ENCODE measurements around the gene LRCH3. TPM values are rescaled to one million over a fixed set of nuclear protein-coding genes. Genes with fewer than 3 reads are reported as not detected.

Gene LRCH3
- total RNA-seq, 1 experiment from 2014 or later, result 164 TPM

- H3K36me3 ChIP-seq (ENCODE audit: insufficient read depth, low read length), result peaks cover 72% of the 10 kb centered on the region
- H3K27me3 ChIP-seq (ENCODE audit: low read length), result no peaks in the 10 kb centered on the region
- H3K27ac ChIP-seq (ENCODE audit: low read length), result no peak overlapping the region
- H3K9ac ChIP-seq (ENCODE audit: low read length), result no peak overlapping the region
- no peak overlapping the region for H2AFZ ChIP-seq (ENCODE audit: low read length)
- no peaks in the 10 kb centered on the region for H3K9me3 ChIP-seq (ENCODE audit: low read length)
- no peaks in the 10 kb centered on the region for H4K20me1 ChIP-seq (ENCODE audit: insufficient read depth, low read depth, low read length)
- peaks cover 18% of the 10 kb centered on the region for H3K79me2 ChIP-seq (ENCODE audit: low read length)
- no peaks in the 10 kb centered on the region for H3K9me2 ChIP-seq (replicated peaks; ENCODE audit: insufficient read depth, low read length)
- DNase-seq, result no peak
- H3K4me3 ChIP-seq (ENCODE audit: low read length), result no peak overlapping the region
- no peak overlapping the region for H3K4me2 ChIP-seq (ENCODE audit: low read depth, low read length, poor library complexity, severe bottlenecking)
- peaks cover 17% of the 10 kb centered on the region for H3K4me1 ChIP-seq (ENCODE audit: low read length)
These were observed 56.9 kb downstream of the LRCH3 start for GRCh38 chr3:197847866-197848401.

GRCh38 chr3:197854596-197855343, 63.7 kb downstream of the LRCH3 start:
- Histone ChIP-seq H3K9me3 (ENCODE audit: low read length) (no peaks in the 10 kb centered on the region), H3K4me2 (ENCODE audit: low read depth, low read length, poor library complexity, severe bottlenecking) (no peak overlapping the region), H4K20me1 (ENCODE audit: insufficient read depth, low read depth, low read length) (no peaks in the 10 kb centered on the region), H3K9ac (ENCODE audit: low read length) (no peak overlapping the region), H3K27me3 (ENCODE audit: low read length) (no peaks in the 10 kb centered on the region), H3K36me3 (ENCODE audit: insufficient read depth, low read length) (peaks cover 68% of the 10 kb centered on the region), H3K27ac (ENCODE audit: low read length) (no peak overlapping the region), H3K79me2 (ENCODE audit: low read length) (no peaks in the 10 kb centered on the region; the same call in none of the 2 replicates), H3K9me2 (replicated peaks; ENCODE audit: insufficient read depth, low read length) (no peaks in the 10 kb centered on the region), H2AFZ (ENCODE audit: low read length) (no peak overlapping the region), H3K4me3 (ENCODE audit: low read length) (no peak overlapping the region), H3K4me1 (ENCODE audit: low read length) (0 out of 2 replicates have a peak, but pooled peaks cover under 1% of the 10 kb centered on the region)
- DNase-seq, result no peak

- no peak overlapping the region for H2AFZ ChIP-seq (ENCODE audit: low read length)
- peaks cover 63% of the 10 kb centered on the region for H3K36me3 ChIP-seq (ENCODE audit: insufficient read depth, low read length)
- H3K9me2 ChIP-seq (replicated peaks; ENCODE audit: insufficient read depth, low read length), result no peaks in the 10 kb centered on the region
- H3K4me1 ChIP-seq (ENCODE audit: low read length), result no peaks in the 10 kb centered on the region
- no peaks in the 10 kb centered on the region; the same call in 1 of the 2 replicates for H3K79me2 ChIP-seq (ENCODE audit: low read length)
- no peaks in the 10 kb centered on the region for H4K20me1 ChIP-seq (ENCODE audit: insufficient read depth, low read depth, low read length)
- no peak overlapping the region for H3K4me2 ChIP-seq (ENCODE audit: low read depth, low read length, poor library complexity, severe bottlenecking)
- H3K27me3 ChIP-seq (ENCODE audit: low read length), result no peaks in the 10 kb centered on the region
- DNase-seq, result no peak
- no peak overlapping the region for H3K27ac ChIP-seq (ENCODE audit: low read length)
- H3K4me3 ChIP-seq (ENCODE audit: low read length), result no peak overlapping the region
- H3K9me3 ChIP-seq (ENCODE audit: low read length), result no peaks in the 10 kb centered on the region
- no peak overlapping the region for H3K9ac ChIP-seq (ENCODE audit: low read length)
These were observed 64.5 kb downstream of the LRCH3 start for GRCh38 chr3:197855571-197855970.

- no peak overlapping the region for H2AFZ ChIP-seq (ENCODE audit: low read length)
- no peaks in the 10 kb centered on the region; the same call in 1 of the 2 replicates for H3K79me2 ChIP-seq (ENCODE audit: low read length)
- no peaks in the 10 kb centered on the region for H4K20me1 ChIP-seq (ENCODE audit: insufficient read depth, low read depth, low read length)
- H3K9me2 ChIP-seq (replicated peaks; ENCODE audit: insufficient read depth, low read length), result no peaks in the 10 kb centered on the region
- H3K9me3 ChIP-seq (ENCODE audit: low read length), result no peaks in the 10 kb centered on the region
- H3K36me3 ChIP-seq (ENCODE audit: insufficient read depth, low read length), result peaks cover 56% of the 10 kb centered on the region
- no peak overlapping the region for H3K4me2 ChIP-seq (ENCODE audit: low read depth, low read length, poor library complexity, severe bottlenecking)
- H3K27me3 ChIP-seq (ENCODE audit: low read length), result no peaks in the 10 kb centered on the region
- no peak overlapping the region for H3K27ac ChIP-seq (ENCODE audit: low read length)
- no peak for DNase-seq
- H3K9ac ChIP-seq (ENCODE audit: low read length), result no peak overlapping the region
- H3K4me3 ChIP-seq (ENCODE audit: low read length), result no peak overlapping the region
- H3K4me1 ChIP-seq (ENCODE audit: low read length), result no peaks in the 10 kb centered on the region
These were observed 65.3 kb downstream of the LRCH3 start for GRCh38 chr3:197856199-197856816.

- no peak overlapping the region for H3K27ac ChIP-seq (ENCODE audit: low read length)
- no peak overlapping the region for H2AFZ ChIP-seq (ENCODE audit: low read length)
- H3K9ac ChIP-seq (ENCODE audit: low read length), result no peak overlapping the region
- no peaks in the 10 kb centered on the region for H4K20me1 ChIP-seq (ENCODE audit: insufficient read depth, low read depth, low read length)
- no peak overlapping the region for H3K4me3 ChIP-seq (ENCODE audit: low read length)
- H3K4me1 ChIP-seq (ENCODE audit: low read length), result no peaks in the 10 kb centered on the region
- H3K36me3 ChIP-seq (ENCODE audit: insufficient read depth, low read length), result peaks cover 38% of the 10 kb centered on the region
- H3K9me2 ChIP-seq (replicated peaks; ENCODE audit: insufficient read depth, low read length), result no peaks in the 10 kb centered on the region
- no peaks in the 10 kb centered on the region for H3K27me3 ChIP-seq (ENCODE audit: low read length)
- no peak for DNase-seq
- H3K4me2 ChIP-seq (ENCODE audit: low read depth, low read length, poor library complexity, severe bottlenecking), result no peak overlapping the region
- no peaks in the 10 kb centered on the region; the same call in 1 of the 2 replicates for H3K79me2 ChIP-seq (ENCODE audit: low read length)
- no peaks in the 10 kb centered on the region for H3K9me3 ChIP-seq (ENCODE audit: low read length)
These were observed 67.1 kb downstream of the LRCH3 start for GRCh38 chr3:197858133-197858532.

- no peaks in the 10 kb centered on the region; the same call in 1 of the 2 replicates for H3K79me2 ChIP-seq (ENCODE audit: low read length)
- DNase-seq, result no peak
- no peaks in the 10 kb centered on the region for H3K9me3 ChIP-seq (ENCODE audit: low read length)
- no peak overlapping the region for H3K9ac ChIP-seq (ENCODE audit: low read length)
- H3K27ac ChIP-seq (ENCODE audit: low read length), result no peak overlapping the region
- no peak overlapping the region for H2AFZ ChIP-seq (ENCODE audit: low read length)
- H3K4me2 ChIP-seq (ENCODE audit: low read depth, low read length, poor library complexity, severe bottlenecking), result no peak overlapping the region
- H3K4me1 ChIP-seq (ENCODE audit: low read length), result no peaks in the 10 kb centered on the region
- no peaks in the 10 kb centered on the region for H3K27me3 ChIP-seq (ENCODE audit: low read length)
- peaks cover 38% of the 10 kb centered on the region for H3K36me3 ChIP-seq (ENCODE audit: insufficient read depth, low read length)
- no peaks in the 10 kb centered on the region for H3K9me2 ChIP-seq (replicated peaks; ENCODE audit: insufficient read depth, low read length)
- H4K20me1 ChIP-seq (ENCODE audit: insufficient read depth, low read depth, low read length), result no peaks in the 10 kb centered on the region
- no peak overlapping the region for H3K4me3 ChIP-seq (ENCODE audit: low read length)
These were observed 67.5 kb downstream of the LRCH3 start for GRCh38 chr3:197858598-197858997.

- no peak overlapping the region for H3K4me3 ChIP-seq (ENCODE audit: low read length)
- peaks cover 26% of the 10 kb centered on the region; the same call in 1 of the 2 replicates for H3K36me3 ChIP-seq (ENCODE audit: insufficient read depth, low read length)
- no peaks in the 10 kb centered on the region for H4K20me1 ChIP-seq (ENCODE audit: insufficient read depth, low read depth, low read length)
- no peaks in the 10 kb centered on the region for H3K27me3 ChIP-seq (ENCODE audit: low read length)
- no peak for DNase-seq
- no peaks in the 10 kb centered on the region for H3K79me2 ChIP-seq (ENCODE audit: low read length)
- no peak overlapping the region for H2AFZ ChIP-seq (ENCODE audit: low read length)
- H3K4me2 ChIP-seq (ENCODE audit: low read depth, low read length, poor library complexity, severe bottlenecking), result no peak overlapping the region
- no peaks in the 10 kb centered on the region for H3K4me1 ChIP-seq (ENCODE audit: low read length)
- H3K9ac ChIP-seq (ENCODE audit: low read length), result no peak overlapping the region
- no peaks in the 10 kb centered on the region for H3K9me3 ChIP-seq (ENCODE audit: low read length)
- H3K27ac ChIP-seq (ENCODE audit: low read length), result no peak overlapping the region
- H3K9me2 ChIP-seq (replicated peaks; ENCODE audit: insufficient read depth, low read length), result no peaks in the 10 kb centered on the region
These were observed 75.0 kb downstream of the LRCH3 start for GRCh38 chr3:197866035-197866434.

- Histone ChIP-seq H3K4me3 (ENCODE audit: low read length) (no peak overlapping the region), H4K20me1 (ENCODE audit: insufficient read depth, low read depth, low read length) (no peaks in the 10 kb centered on the region), H3K4me2 (ENCODE audit: low read depth, low read length, poor library complexity, severe bottlenecking) (no peak overlapping the region), H3K27ac (ENCODE audit: low read length) (no peak overlapping the region), H3K36me3 (ENCODE audit: insufficient read depth, low read length) (peaks cover 58% of the 10 kb centered on the region), H3K27me3 (ENCODE audit: low read length) (no peaks in the 10 kb centered on the region), H3K79me2 (ENCODE audit: low read length) (0 out of 2 replicates have a peak, but pooled peaks cover 3% of the 10 kb centered on the region), H3K9ac (ENCODE audit: low read length) (no peak overlapping the region), H3K4me1 (ENCODE audit: low read length) (no peaks in the 10 kb centered on the region), H2AFZ (ENCODE audit: low read length) (no peak overlapping the region), H3K9me2 (replicated peaks; ENCODE audit: insufficient read depth, low read length) (no peaks in the 10 kb centered on the region), H3K9me3 (ENCODE audit: low read length) (no peaks in the 10 kb centered on the region)
- no peak for DNase-seq
These were observed 82.3 kb downstream of the LRCH3 start for GRCh38 chr3:197873329-197873728.

Measured in Karpas-422 (cell line).